H9 (cell line): ENCODE data around the gene FOXR1. TPM values are rescaled to one million over a fixed set of nuclear protein-coding genes. Genes with fewer than 3 reads are reported as not detected.
"Not testable (repeated sequence)": the region's sequence is repeated elsewhere in the genome, so short reads cannot be mapped to it uniquely, and the experiment has no call there.

ENCODE experiments used
- DNase-seq: peaks from one replicate; pipeline ENCODE4 v3.0.0-alpha.2; 2017
- H2AFZ ChIP-seq: one replicate; pipeline ENCODE4 v1.6.1; 2013; ENCODE audit warnings: mild to moderate bottlenecking, low read length, control low read depth, moderate library complexity
- H2AK5ac ChIP-seq: 2 replicates; pipeline ENCODE4 v1.6.1; 2013; ENCODE audit warnings: low read length, control low read depth, mixed read lengths; ENCODE audit not compliant: insufficient read length
- H2BK120ac ChIP-seq: one replicate; pipeline ENCODE4 v1.6.1; 2013; ENCODE audit warnings: low read depth, mild to moderate bottlenecking, low read length, control low read depth, inconsistent platforms; ENCODE audit not compliant: poor library complexity, severe bottlenecking
- H2BK12ac ChIP-seq: 2 replicates; pipeline ENCODE4 v1.6.1; 2013; ENCODE audit warnings: low read length, control low read depth, mixed read lengths, low read depth; ENCODE audit not compliant: insufficient read length
- H2BK15ac ChIP-seq: 2 replicates; pipeline ENCODE4 v1.6.1; 2013; ENCODE audit warnings: low read depth, low read length, control low read depth
- H2BK20ac ChIP-seq: one replicate; pipeline ENCODE4 v1.6.1; 2013; ENCODE audit warnings: low read depth, mild to moderate bottlenecking, low read length, control low read depth, inconsistent platforms; ENCODE audit not compliant: poor library complexity, severe bottlenecking
- H2BK5ac ChIP-seq: 2 replicates; pipeline ENCODE4 v1.6.1; 2013; ENCODE audit warnings: low read length, control low read depth, mixed read lengths; ENCODE audit not compliant: insufficient read length
- H3K14ac ChIP-seq: 2 replicates; pipeline ENCODE4 v1.6.1; 2013; ENCODE audit warnings: low read length, control low read depth; ENCODE audit not compliant: insufficient read depth
- H3K18ac ChIP-seq: 2 replicates; pipeline ENCODE4 v1.6.1; 2013; ENCODE audit warnings: low read depth, mild to moderate bottlenecking, mixed read lengths, low read length, control low read depth; ENCODE audit not compliant: insufficient read length
- H3K23ac ChIP-seq: 2 replicates; pipeline ENCODE4 v1.6.1; 2013; ENCODE audit warnings: low read length, control low read depth, mixed read lengths, low read depth; ENCODE audit not compliant: insufficient read length
- H3K23me2 ChIP-seq: 2 replicates; pipeline ENCODE4 v1.6.1; 2013; ENCODE audit warnings: low read depth, mild to moderate bottlenecking, mixed read lengths, low read length, control low read depth; ENCODE audit not compliant: insufficient read length, poor library complexity, severe bottlenecking
- H3K27ac ChIP-seq: 2 replicates; pipeline ENCODE4 v1.5.1; 2013; ENCODE audit warnings: low read length, control low read depth, mixed read lengths, low read depth; ENCODE audit not compliant: insufficient read length
- H3K27me3 ChIP-seq: 2 replicates; pipeline ENCODE4 v1.6.1; 2013; ENCODE audit warnings: low read length, control low read depth, inconsistent platforms; ENCODE audit not compliant: insufficient read depth
- H3K4ac ChIP-seq: 2 replicates; pipeline ENCODE4 v1.6.1; 2013; ENCODE audit warnings: low read depth, mild to moderate bottlenecking, control low read depth, inconsistent platforms, low read length, moderate library complexity
- H3K4me1 ChIP-seq: 2 replicates; pipeline ENCODE4 v1.6.1; 2013; ENCODE audit warnings: low read length, control low read depth, inconsistent platforms; ENCODE audit not compliant: insufficient read depth
- H3K4me2 ChIP-seq: 2 replicates; pipeline ENCODE4 v1.6.1; 2013; ENCODE audit warnings: low read length, control low read depth, mixed read lengths; ENCODE audit not compliant: insufficient read length, insufficient read depth
- H3K56ac ChIP-seq: 2 replicates; pipeline ENCODE4 v1.6.1; 2013; ENCODE audit warnings: low read depth, mild to moderate bottlenecking, mixed read lengths, low read length, control low read depth; ENCODE audit not compliant: insufficient read length
- H3K79me1 ChIP-seq: 2 replicates; pipeline ENCODE4 v1.6.1; 2013; ENCODE audit warnings: low read depth, mild to moderate bottlenecking, moderate library complexity, low read length, control low read depth, inconsistent platforms; ENCODE audit not compliant: insufficient read depth, poor library complexity, severe bottlenecking
- H3K79me2 ChIP-seq: 2 replicates; pipeline ENCODE4 v1.6.1; 2013; ENCODE audit warnings: low read length, control low read depth, inconsistent platforms; ENCODE audit not compliant: insufficient read depth
- H3K9ac ChIP-seq: 2 replicates; pipeline ENCODE4 v1.6.1; 2013; ENCODE audit warnings: low read length, control low read depth, mixed read lengths; ENCODE audit not compliant: insufficient read length; ENCODE audit errors: extremely low read depth
- H3K9me3 ChIP-seq: one replicate; pipeline ENCODE4 v1.6.1; 2013; ENCODE audit warnings: low read depth, low read length, inconsistent platforms; ENCODE audit not compliant: control insufficient read depth
- H3T11ph ChIP-seq: one replicate; pipeline ENCODE4 v1.6.1; 2013; ENCODE audit warnings: mild to moderate bottlenecking, low read length, control low read depth, inconsistent platforms
- H4K20me1 ChIP-seq: one replicate; pipeline ENCODE4 v1.6.1; 2013; ENCODE audit not compliant: control insufficient read depth, insufficient read length, insufficient read depth
- H4K5ac ChIP-seq: 2 replicates; pipeline ENCODE4 v1.6.1; 2013; ENCODE audit warnings: low read depth, mild to moderate bottlenecking, mixed read lengths, low read length, control low read depth; ENCODE audit not compliant: insufficient read length
- H4K8ac ChIP-seq: replicated peaks from 2 replicates; pipeline ENCODE4 v1.6.1; 2013; ENCODE audit warnings: low read length, control low read depth, mixed read lengths, low read depth; ENCODE audit not compliant: insufficient read length
- H4K91ac ChIP-seq: 2 replicates; pipeline ENCODE4 v1.6.1; 2013; ENCODE audit warnings: low read depth, mild to moderate bottlenecking, moderate library complexity, mixed read lengths, low read length, control low read depth; ENCODE audit not compliant: insufficient read length
- H3K27ac Mint-ChIP-seq, 3 experiments: 2 replicates in 2 of 3; 3 replicates in 1 of 3; pipeline ENCODE4 v1.8.0; 2020 to 2021; ENCODE audit warnings: mixed read lengths in 3 of 3, mild to moderate bottlenecking in 1 of 3, moderate library complexity in 1 of 3
- H3K27me3 Mint-ChIP-seq: 2 replicates; pipeline ENCODE4 v1.8.0; 2021; ENCODE audit warnings: low read depth, mild to moderate bottlenecking, moderate library complexity, mixed read lengths
- H3K36me3 Mint-ChIP-seq, 3 experiments: 2 replicates in 2 of 3; 3 replicates in 1 of 3; pipeline ENCODE4 v1.8.0; 2020 to 2021; ENCODE audit warnings: low read depth in 3 of 3, mixed read lengths in 3 of 3; ENCODE audit not compliant: insufficient read depth in 1 of 3
- H3K4me1 Mint-ChIP-seq, 2 experiments: 2 replicates each; pipeline ENCODE4 v1.8.0; 2020; ENCODE audit warnings: mixed read lengths in 2 of 2
- H3K4me3 Mint-ChIP-seq, 2 experiments: 2 replicates in 1 of 2; 3 replicates in 1 of 2; pipeline ENCODE4 v1.8.0; 2020 to 2021; ENCODE audit warnings: mild to moderate bottlenecking in 2 of 2, mixed read lengths in 2 of 2, moderate library complexity in 1 of 2
- H3K9me3 Mint-ChIP-seq, 2 experiments: 2 replicates in 1 of 2; 3 replicates in 1 of 2; pipeline ENCODE4 v1.8.0; 2020; ENCODE audit warnings: mild to moderate bottlenecking in 2 of 2, mixed read lengths in 2 of 2, moderate library complexity in 1 of 2
- WGBS: extraction: QIAGEN DNeasy Blood & Tissue Kit; methylation state at CpG from one replicate; pipeline ENCODE4 v1.1.7; 2013; ENCODE audit warnings: missing lambda C conversion rate, low lambda C conversion rate, mixed read lengths; ENCODE audit not compliant: insufficient read length; ENCODE audit errors: extremely low coverage; 5-methylcytosine and 5-hydroxymethylcytosine counted together
- total RNA-seq: library from RNA; stranded (reverse); gene quantifications from 2 replicates; pipeline ENCODE4 v1.2.1, GENCODE V29; 2021
- TF ChIP-seq, protein P1 (sequence below): fragments of 200-600 bp; sonication (generic); conservative IDR thresholded peaks from 3 replicates; pipeline ENCODE4 v1.8.0; 2021; ENCODE audit warnings: antibody characterized with exemption, mild to moderate bottlenecking

Gene FOXR1
- total RNA-seq, 1 experiment from 2014 or later: not detected

DNA sequence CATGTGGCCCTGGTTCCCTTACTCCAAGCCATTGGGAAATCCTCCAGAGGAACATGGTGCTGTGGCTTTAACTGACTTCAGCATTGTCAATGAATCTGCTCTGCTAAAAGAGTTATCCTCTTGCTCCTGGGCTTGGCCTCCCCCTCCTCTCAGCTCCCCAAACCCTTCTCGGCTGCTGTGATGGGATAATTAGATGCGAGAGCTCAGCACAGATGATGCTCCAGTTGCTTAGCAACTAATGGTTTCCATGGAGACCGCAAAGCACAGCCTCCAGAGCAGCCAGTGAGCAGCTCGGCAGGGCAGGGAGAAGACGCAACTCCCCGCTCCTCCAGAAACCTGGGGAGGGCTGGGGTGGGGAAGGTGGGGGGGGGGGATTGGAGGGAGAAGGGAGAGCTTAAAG, 18.3 kb upstream of the FOXR1 start:
- no peak overlapping the region for H2BK15ac ChIP-seq
- H3K18ac ChIP-seq: no peak overlapping the region
- H2AFZ ChIP-seq: no peak overlapping the region
- no peak overlapping the region for H3K27ac Mint-ChIP-seq
- no peak overlapping the region for H2BK120ac ChIP-seq
- no peaks in the 10 kb centered on the region for H4K20me1 ChIP-seq
- DNase-seq: peak; percentile 73
- H2BK12ac ChIP-seq: no peak overlapping the region
- no peak overlapping the region for H3K4me3 Mint-ChIP-seq
- H3K36me3 Mint-ChIP-seq: no peaks in the 10 kb centered on the region
- H3K14ac ChIP-seq: no peak overlapping the region
- no peaks in the 10 kb centered on the region for H3K79me2 ChIP-seq
- H4K5ac ChIP-seq: no peak overlapping the region
- no peak overlapping the region for H2AK5ac ChIP-seq
- no peaks in the 10 kb centered on the region for H3K23me2 ChIP-seq
- no peak overlapping the region for H3K23ac ChIP-seq
- no peak overlapping the region for H2BK5ac ChIP-seq
- H3K27me3 ChIP-seq: no peaks in the 10 kb centered on the region
- no peaks in the 10 kb centered on the region for H3K9me3 ChIP-seq
- no peak overlapping the region for H3K9ac ChIP-seq
- H4K8ac ChIP-seq: no peak overlapping the region
- H3K4me2 ChIP-seq: no peak overlapping the region
- H3K27ac ChIP-seq: no peak overlapping the region
- H3K4me1 ChIP-seq: no peaks in the 10 kb centered on the region
- H2BK20ac ChIP-seq: no peak overlapping the region
- no peaks in the 10 kb centered on the region for H3K9me3 Mint-ChIP-seq
- H3K27me3 Mint-ChIP-seq: peaks cover 42% of the 10 kb centered on the region
- no peak overlapping the region for H4K91ac ChIP-seq
- no peak overlapping the region for H3K4ac ChIP-seq
- TF ChIP-seq, protein P1, sequence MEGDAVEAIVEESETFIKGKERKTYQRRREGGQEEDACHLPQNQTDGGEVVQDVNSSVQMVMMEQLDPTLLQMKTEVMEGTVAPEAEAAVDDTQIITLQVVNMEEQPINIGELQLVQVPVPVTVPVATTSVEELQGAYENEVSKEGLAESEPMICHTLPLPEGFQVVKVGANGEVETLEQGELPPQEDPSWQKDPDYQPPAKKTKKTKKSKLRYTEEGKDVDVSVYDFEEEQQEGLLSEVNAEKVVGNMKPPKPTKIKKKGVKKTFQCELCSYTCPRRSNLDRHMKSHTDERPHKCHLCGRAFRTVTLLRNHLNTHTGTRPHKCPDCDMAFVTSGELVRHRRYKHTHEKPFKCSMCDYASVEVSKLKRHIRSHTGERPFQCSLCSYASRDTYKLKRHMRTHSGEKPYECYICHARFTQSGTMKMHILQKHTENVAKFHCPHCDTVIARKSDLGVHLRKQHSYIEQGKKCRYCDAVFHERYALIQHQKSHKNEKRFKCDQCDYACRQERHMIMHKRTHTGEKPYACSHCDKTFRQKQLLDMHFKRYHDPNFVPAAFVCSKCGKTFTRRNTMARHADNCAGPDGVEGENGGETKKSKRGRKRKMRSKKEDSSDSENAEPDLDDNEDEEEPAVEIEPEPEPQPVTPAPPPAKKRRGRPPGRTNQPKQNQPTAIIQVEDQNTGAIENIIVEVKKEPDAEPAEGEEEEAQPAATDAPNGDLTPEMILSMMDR: no peak
- WGBS: no CpG with 5 or more reads among the region's 6 CpGs
- H3T11ph ChIP-seq: no peak overlapping the region
- no peaks in the 10 kb centered on the region for H3K79me1 ChIP-seq
- H3K56ac ChIP-seq: no peak overlapping the region
- H3K4me1 Mint-ChIP-seq: peaks cover 12 to 17% of the 10 kb centered on the region in 2 experiments

GRCh38 chr11:118953976-118954375, 17.6 kb upstream of the FOXR1 start:
- not testable (repeated sequence) for H3K79me2 ChIP-seq, H4K8ac ChIP-seq, H3K4me3 Mint-ChIP-seq, H3K4me1 ChIP-seq, H3K36me3 Mint-ChIP-seq, H2AFZ ChIP-seq, H2AK5ac ChIP-seq, H3K27me3 ChIP-seq, H3K14ac ChIP-seq, H3K9me3 ChIP-seq, H3K4ac ChIP-seq, H3K27ac ChIP-seq, H3K9me3 Mint-ChIP-seq, H3K4me2 ChIP-seq, H4K20me1 ChIP-seq, H3K27ac Mint-ChIP-seq, H2BK20ac ChIP-seq, H3K9ac ChIP-seq, H3K23me2 ChIP-seq, H3K56ac ChIP-seq, H2BK15ac ChIP-seq, H2BK120ac ChIP-seq, H3T11ph ChIP-seq, H4K5ac ChIP-seq, H2BK5ac ChIP-seq, H3K23ac ChIP-seq, DNase-seq, H4K91ac ChIP-seq, H2BK12ac ChIP-seq, H3K18ac ChIP-seq, H3K79me1 ChIP-seq
- H3K4me1 Mint-ChIP-seq: peaks cover 12 to 17% of the 10 kb centered on the region in 2 experiments
- H3K27me3 Mint-ChIP-seq: peaks cover 45% of the 10 kb centered on the region
- WGBS: no CpG with 5 or more reads among the region's 6 CpGs
